ENCODE measurements around the gene CDK2AP2.

DNA sequence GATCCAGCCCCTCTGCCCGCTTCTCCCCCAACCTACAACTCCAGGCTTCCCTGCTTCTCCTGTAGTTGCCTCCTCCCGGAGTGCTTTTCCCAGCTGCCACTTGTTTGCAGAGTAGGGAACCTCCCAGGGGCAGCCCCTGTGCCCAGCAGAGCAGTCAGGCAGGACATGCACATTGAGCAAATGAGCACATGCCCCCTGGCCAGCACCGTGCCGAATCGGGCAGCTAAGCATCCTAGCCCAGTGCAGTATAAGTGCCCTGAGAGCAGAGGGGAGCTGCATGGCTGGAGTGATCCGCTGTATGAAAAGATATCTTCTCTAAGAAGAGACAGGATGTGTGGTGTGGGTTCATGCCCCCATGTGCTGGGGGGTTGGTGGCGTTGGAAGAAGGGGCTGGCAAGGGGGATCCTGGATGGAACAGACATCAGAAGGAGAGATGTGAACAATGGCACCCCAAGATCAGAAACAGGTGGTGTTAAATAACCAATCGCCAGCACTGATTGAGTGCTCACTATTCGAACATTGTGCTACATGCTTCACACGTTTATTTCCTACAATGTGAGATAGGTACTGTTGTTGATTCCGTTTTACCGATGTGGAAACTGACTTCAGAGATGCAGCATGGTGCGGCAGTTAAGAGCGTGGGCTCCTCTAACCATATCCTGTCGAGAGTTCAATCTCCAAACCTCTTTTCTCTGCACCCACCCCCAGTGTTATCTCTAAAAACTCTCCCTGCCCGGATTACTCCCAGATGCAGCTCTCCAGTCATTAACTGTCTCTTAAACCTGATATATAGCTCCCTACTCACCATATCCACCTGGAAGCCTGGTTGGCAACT is 23.9 kb downstream of the CDK2AP2 start:
- TF ChIP-seq CTBP1 (IDR thresholded peaks at IDR 0.05; ENCODE audit: borderline replicate concordance) (no peak), ZNF384 (IDR thresholded peaks at IDR 0.05) (no peak), SUZ12 (IDR thresholded peaks at IDR 0.05) (no peak), BHLHE40 (IDR thresholded peaks at IDR 0.05; ENCODE audit: borderline replicate concordance) (no peak), ELF4 (IDR thresholded peaks at IDR 0.05) (no peak), SP1 (IDR thresholded peaks at IDR 0.05) (no peak), NFRKB (IDR thresholded peaks at IDR 0.05) (no peak), FOXA1 (IDR thresholded peaks at IDR 0.05) (no peak), TARDBP (IDR thresholded peaks at IDR 0.05) (no peak), HDGF (IDR thresholded peaks at IDR 0.05; ENCODE audit: borderline replicate concordance) (no peak), FOXK2 (IDR thresholded peaks at IDR 0.05) (no peak), LEF1 (IDR thresholded peaks at IDR 0.05; ENCODE audit: borderline replicate concordance) (no peak)

Data from HEK293T (cell line).